ENCODE measurements around the gene MTR.

GRCh38 chr1:236860674-236861073, 65.6 kb downstream of the MTR start:
- TF ChIP-seq CTCF (IDR thresholded peaks at IDR 0.05) = no peak
- no peak for TF ChIP-seq POLR2A (IDR thresholded peaks at IDR 0.05)

Measured in Peyer's patch (tissue), 4 donors.